ENCODE results near the gene CD44. TPM values are rescaled to one million over a fixed set of nuclear protein-coding genes. Genes with fewer than 3 reads are reported as not detected.

CD44 gene
- total and polyA plus RNA-seq, 10 of the 15 experiments (the other 5 are each of a cell fraction or from before 2014, with no cell fraction given): 57.1 to 293 (median 120) TPM

DNA sequence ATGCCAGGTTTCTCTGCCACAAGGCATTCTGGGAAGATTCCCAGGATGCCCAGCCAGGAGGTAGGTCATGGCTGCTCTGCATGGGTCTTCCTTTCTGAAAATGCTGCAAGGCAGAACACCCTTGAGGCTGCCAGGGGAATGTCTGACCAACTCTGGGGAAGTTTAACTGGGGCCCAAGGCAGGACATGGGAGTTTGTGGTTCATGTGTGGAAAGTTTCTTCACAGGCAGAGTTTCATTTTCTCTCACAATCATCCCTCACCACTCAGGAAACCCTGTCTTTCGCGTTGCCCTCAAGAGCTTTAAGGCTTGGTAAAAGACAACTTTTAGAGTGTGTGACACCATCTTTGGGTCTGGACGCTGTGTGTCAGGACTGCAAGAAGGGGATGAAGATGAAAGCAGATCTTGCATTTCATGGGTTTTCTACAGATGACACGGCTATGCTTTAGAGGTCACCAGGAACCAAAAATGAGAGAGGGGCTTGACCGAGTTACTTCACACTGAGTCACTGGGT, 133.5 kb downstream of the CD44 start (continued):
- TF ChIP-seq MEF2B (IDR thresholded peaks at IDR 0.05; ENCODE audit: partially characterized antibody, poor library complexity, severe bottlenecking) (peak; percentile 95), YY1 (IDR thresholded peaks at IDR 0.05; ENCODE audit: low read depth, low read length) (peak; percentile 71), WRNIP1 (IDR thresholded peaks at IDR 0.05; ENCODE audit: borderline replicate concordance, low read depth, low read length) (no peak), RUNX3 (IDR thresholded peaks at IDR 0.05; ENCODE audit: low read length) (peak; percentile 99), HDAC2 (IDR thresholded peaks at IDR 0.05) (no peak), IRF5 (IDR thresholded peaks at IDR 0.05; ENCODE audit: borderline replicate concordance) (no peak)

DNA sequence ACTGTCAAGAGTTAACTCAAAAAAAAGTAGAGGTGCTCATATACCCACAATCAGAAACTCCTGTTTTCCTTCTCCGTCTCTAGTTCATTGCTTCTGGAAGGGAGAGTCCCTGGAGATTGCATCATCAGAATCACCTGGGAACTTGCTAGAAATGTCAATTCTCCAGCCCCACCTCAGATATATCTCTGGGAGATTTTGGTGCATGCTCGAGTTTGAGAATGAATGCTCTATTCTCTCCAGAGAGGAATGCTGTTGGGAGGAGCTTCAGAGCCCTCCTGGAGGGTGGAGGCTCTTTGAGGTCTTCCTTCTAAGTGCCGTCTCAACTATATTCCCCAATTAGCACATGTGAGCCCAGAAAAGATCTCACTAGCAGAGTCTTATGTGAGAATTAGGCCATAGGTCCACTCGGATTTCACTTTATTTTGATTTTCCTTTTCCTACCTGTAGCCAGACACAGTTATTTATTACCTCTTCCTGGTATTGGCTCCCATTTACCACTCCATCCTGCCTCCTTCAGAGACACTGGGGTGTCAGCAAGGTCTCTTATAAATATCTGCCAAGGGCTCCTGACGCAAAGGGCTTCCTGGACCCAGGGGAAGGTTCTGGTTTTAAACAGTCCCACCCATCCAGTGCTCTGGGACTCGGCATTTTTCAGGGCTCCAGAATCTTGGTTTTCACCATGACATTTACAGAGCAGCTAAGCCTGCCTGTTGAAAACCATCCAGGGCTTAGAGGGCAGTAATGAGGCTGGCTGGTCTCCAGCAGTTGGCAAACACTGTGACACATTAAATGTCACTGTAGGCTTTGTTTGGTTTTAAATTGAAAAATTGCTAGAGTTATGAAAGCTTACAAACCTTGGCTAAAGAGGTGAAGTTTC, 136.2 kb downstream of the CD44 start:
- in situ Hi-C loops (cut with MboI): no loop called here
- 66% methylated on average over 6 of the region's 6 CpGs for WGBS (ENCODE audit: insufficient coverage, insufficient replicate concordance, low lambda C conversion rate, missing lambda C conversion rate)
- TF ChIP-seq BHLHE40 (IDR thresholded peaks at IDR 0.05; ENCODE audit: borderline replicate concordance in 1 of 2, low read depth in 2 of 2, low read length in 1 of 2): no peak
- no peak for TF ChIP-seq ZZZ3 (IDR thresholded peaks at IDR 0.05; ENCODE audit: control insufficient read depth, insufficient read length, low read depth)
- no peak for TF ChIP-seq STAT3 (IDR thresholded peaks at IDR 0.05; ENCODE audit: low read depth, low read length)
- TF ChIP-seq TBL1XR1 (IDR thresholded peaks at IDR 0.05; ENCODE audit: low read depth, low read length): no peak
- TF ChIP-seq ZNF384 (IDR thresholded peaks at IDR 0.05; ENCODE audit: borderline replicate concordance, low read depth, low read length): no peak
- TF ChIP-seq, protein P1, sequence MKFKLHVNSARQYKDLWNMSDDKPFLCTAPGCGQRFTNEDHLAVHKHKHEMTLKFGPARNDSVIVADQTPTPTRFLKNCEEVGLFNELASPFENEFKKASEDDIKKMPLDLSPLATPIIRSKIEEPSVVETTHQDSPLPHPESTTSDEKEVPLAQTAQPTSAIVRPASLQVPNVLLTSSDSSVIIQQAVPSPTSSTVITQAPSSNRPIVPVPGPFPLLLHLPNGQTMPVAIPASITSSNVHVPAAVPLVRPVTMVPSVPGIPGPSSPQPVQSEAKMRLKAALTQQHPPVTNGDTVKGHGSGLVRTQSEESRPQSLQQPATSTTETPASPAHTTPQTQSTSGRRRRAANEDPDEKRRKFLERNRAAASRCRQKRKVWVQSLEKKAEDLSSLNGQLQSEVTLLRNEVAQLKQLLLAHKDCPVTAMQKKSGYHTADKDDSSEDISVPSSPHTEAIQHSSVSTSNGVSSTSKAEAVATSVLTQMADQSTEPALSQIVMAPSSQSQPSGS (IDR thresholded peaks at IDR 0.05; ENCODE audit: low read length): no peak
- no peak for TF ChIP-seq RAD51 (IDR thresholded peaks at IDR 0.05)
- no peak for TF ChIP-seq ZNF24 (IDR thresholded peaks at IDR 0.05)
- no peak for TF ChIP-seq PBX3 (IDR thresholded peaks at IDR 0.05; ENCODE audit: insufficient replicate concordance, low read depth, low read length)
- TF ChIP-seq ESRRA (IDR thresholded peaks at IDR 0.05; ENCODE audit: low read length): no peak

More for the DNA sequence above, 136.2 kb downstream of the CD44 start:
- peaks cover 22% of the 10 kb centered on the region for H3K4me1 ChIP-seq (ENCODE audit: control insufficient read depth, insufficient read depth, low read length)
- H3K9ac ChIP-seq (ENCODE audit: control insufficient read depth, insufficient read depth, low read length): no peak overlapping the region
- no peak overlapping the region for H3K4me2 ChIP-seq (ENCODE audit: control insufficient read depth, insufficient read depth)
- H3K9me3 ChIP-seq (replicated peaks; ENCODE audit: control insufficient read depth, insufficient read depth, low read length): no peaks in the 10 kb centered on the region; the same call in 2 of the 3 replicates
- no peaks in the 10 kb centered on the region for H4K20me1 ChIP-seq (ENCODE audit: control insufficient read depth, insufficient read depth)
- intact Hi-C loops (cut with micrococcal nuclease; ENCODE audit: unreplicated experiment): no loop called here
- H3K27ac ChIP-seq (ENCODE audit: control insufficient read depth, insufficient read depth): no peak overlapping the region
- ATAC-seq (no peak), DNase-seq (ENCODE audit: low read depth, low spot score) (no peak), FAIRE-seq (no peak)
- no peaks in the 10 kb centered on the region for H3K36me3 ChIP-seq (ENCODE audit: control insufficient read depth in 2 of 2, insufficient read depth in 2 of 2, low read length in 1 of 2)
- H2AFZ ChIP-seq (ENCODE audit: control insufficient read depth, low read depth, low read length): no peak overlapping the region
- no peaks in the 10 kb centered on the region for H3K27me3 ChIP-seq (replicated peaks in 1 of 2; ENCODE audit: control insufficient read depth in 2 of 2, insufficient read depth in 2 of 2, low read length in 1 of 2)
- H3K79me2 ChIP-seq (ENCODE audit: control insufficient read depth, insufficient read depth, low read length): no peaks in the 10 kb centered on the region
- RAD21 ChIA-PET (ENCODE audit: unreplicated experiment): interaction anchor here (0.8 to 2.4 kb wide), 3 partner anchors 17 to 261 kb away, joined by 3 to 16 read pairs (median 3); no protein-coding TSS in a partner anchor
- no TSS peak for BruUV-seq (replicated peaks)
- POLR2A ChIA-PET: no interaction called here
- SMC1A ChIA-PET (ENCODE audit: uncharacterized antibody, unreplicated experiment): interaction anchor here (0.7 to 4.9 kb wide), 7 partner anchors 16 to 70 kb away, joined by 3 to 23 read pairs (median 4); no protein-coding TSS in a partner anchor
- no peak overlapping the region for H3K4me3 ChIP-seq
- CTCF ChIA-PET: interaction anchor here (0.8 to 1.6 kb wide), 4 partner anchors 16 to 273 kb away, joined by 3 to 6 read pairs (median 3); no protein-coding TSS in a partner anchor

Data from GM12878 (cell line).